Measurements from ENCODE around the gene SLC9A2. TPM values are rescaled to one million over a fixed set of nuclear protein-coding genes. Genes with fewer than 3 reads are reported as not detected.

The SLC9A2 gene
- total RNA-seq, 3 donors from 2014 or later (not counting 1 experiment from before 2014, with no cell fraction given): not detected

- no peak overlapping the region for H3K27ac Mint-ChIP-seq
- peaks cover 18 to 21% of the 10 kb centered on the region in 2 donors for H3K27me3 Mint-ChIP-seq (ENCODE audit: low read depth in 2 of 2)
- DNase-seq (no peak), ATAC-seq (no peak)
- H3K36me3 ChIP-seq (ENCODE audit: control insufficient read depth, insufficient read depth, low read length): no peaks in the 10 kb centered on the region
- no peak overlapping the region for H3K27ac ChIP-seq (ENCODE audit: low read length)
- intact Hi-C loops (cut with micrococcal nuclease): no loop called here
- no peaks in the 10 kb centered on the region for H3K27me3 ChIP-seq (ENCODE audit: control insufficient read depth, insufficient read depth, low read length)
- no peaks in the 10 kb centered on the region for H3K4me1 ChIP-seq (ENCODE audit: control insufficient read depth, insufficient read depth, low read length)
- no peak overlapping the region for H3K4me3 Mint-ChIP-seq
- H3K9me3 ChIP-seq (ENCODE audit: control insufficient read depth, insufficient read depth, low read length): no peaks in the 10 kb centered on the region
- no peak for TF ChIP-seq CTCF (IDR thresholded peaks at IDR 0.05)
- no peaks in the 10 kb centered on the region for H3K36me3 Mint-ChIP-seq
- no peak overlapping the region for H3K4me3 ChIP-seq (ENCODE audit: low read length)
- no peaks in the 10 kb centered on the region for H3K4me1 Mint-ChIP-seq
- no peaks in the 10 kb centered on the region for H3K9me3 Mint-ChIP-seq
- WGBS (ENCODE audit: insufficient coverage): 82% methylated on average over 5 of the region's 5 CpGs
Observed at GRCh38 chr2:102636283-102636907, 17.0 kb downstream of the SLC9A2 start.

DNA sequence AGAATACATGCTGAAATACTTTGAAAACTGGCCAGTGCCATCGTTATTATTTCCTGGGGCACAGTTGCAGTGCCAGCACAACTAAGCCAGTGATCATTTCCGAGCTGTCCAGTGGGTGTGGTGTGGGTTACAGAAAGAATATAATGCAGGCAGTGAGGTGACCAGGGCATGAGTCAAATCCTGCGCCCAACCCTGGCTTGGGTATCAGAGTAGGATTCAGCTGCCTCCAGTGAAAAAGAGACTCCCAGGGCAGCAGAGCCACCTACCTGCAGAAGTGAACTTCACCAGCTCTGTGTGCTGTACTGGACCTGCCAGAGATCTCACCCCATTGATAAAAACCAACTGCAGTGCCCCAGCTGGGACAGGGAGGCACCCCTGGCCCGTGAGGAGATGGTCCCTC is 18.0 kb downstream of the SLC9A2 start:
- Mint-ChIP-seq H3K27me3 (ENCODE audit: low read depth in 2 of 2) (peaks cover 18 to 19% of the 10 kb centered on the region in 2 donors), H3K4me1 (no peaks in the 10 kb centered on the region), H3K9me3 (no peaks in the 10 kb centered on the region), H3K36me3 (no peaks in the 10 kb centered on the region), H3K4me3 (no peak overlapping the region), H3K27ac (no peak overlapping the region)
- no peak for TF ChIP-seq CTCF (IDR thresholded peaks at IDR 0.05)
- Histone ChIP-seq H3K4me1 (ENCODE audit: control insufficient read depth, insufficient read depth, low read length) (no peaks in the 10 kb centered on the region), H3K27ac (ENCODE audit: low read length) (no peak overlapping the region), H3K27me3 (ENCODE audit: control insufficient read depth, insufficient read depth, low read length) (no peaks in the 10 kb centered on the region), H3K4me3 (ENCODE audit: low read length) (no peak overlapping the region), H3K36me3 (ENCODE audit: control insufficient read depth, insufficient read depth, low read length) (no peaks in the 10 kb centered on the region), H3K9me3 (ENCODE audit: control insufficient read depth, insufficient read depth, low read length) (no peaks in the 10 kb centered on the region)
- intact Hi-C loops (cut with micrococcal nuclease): no loop called here
- no peak for ATAC-seq
- WGBS (ENCODE audit: insufficient coverage): 78% methylated on average over 4 of the region's 4 CpGs
- no peak for DNase-seq

DNA sequence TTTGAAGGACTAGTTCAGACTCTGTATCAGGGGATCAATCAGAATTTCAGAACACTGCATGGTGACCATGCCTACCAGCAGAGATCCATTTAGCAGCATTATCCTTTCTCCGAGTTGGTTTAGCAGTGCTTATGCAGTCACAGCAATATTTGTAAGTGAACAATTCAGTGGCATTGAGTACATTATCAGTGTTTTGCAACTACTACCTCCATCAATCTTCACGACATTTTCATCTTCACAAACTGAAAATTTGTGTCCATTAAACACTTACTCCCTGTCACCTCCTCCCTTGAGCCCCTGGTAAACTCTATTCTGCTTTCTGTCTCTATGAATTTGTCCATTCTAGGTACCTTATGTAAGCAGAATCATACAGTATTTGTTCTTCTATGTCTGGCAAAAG is 20.1 kb downstream of the SLC9A2 start:
- intact Hi-C loops (cut with micrococcal nuclease): no loop called here
- ATAC-seq (no peak), DNase-seq (no peak)
- H3K9me3 Mint-ChIP-seq: no peaks in the 10 kb centered on the region
- WGBS (ENCODE audit: insufficient coverage): 83% methylated on average over 2 of the region's 2 CpGs
- Histone ChIP-seq H3K9me3 (ENCODE audit: control insufficient read depth, insufficient read depth, low read length) (no peaks in the 10 kb centered on the region), H3K27me3 (ENCODE audit: control insufficient read depth, insufficient read depth, low read length) (peaks cover 6% of the 10 kb centered on the region), H3K36me3 (ENCODE audit: control insufficient read depth, insufficient read depth, low read length) (no peaks in the 10 kb centered on the region), H3K27ac (ENCODE audit: low read length) (no peak overlapping the region), H3K4me3 (ENCODE audit: low read length) (no peak overlapping the region), H3K4me1 (ENCODE audit: control insufficient read depth, insufficient read depth, low read length) (no peaks in the 10 kb centered on the region)
- peaks cover 29 to 33% of the 10 kb centered on the region in 2 donors for H3K27me3 Mint-ChIP-seq (ENCODE audit: low read depth in 2 of 2)
- H3K4me3 Mint-ChIP-seq: no peak overlapping the region
- H3K4me1 Mint-ChIP-seq: no peaks in the 10 kb centered on the region
- H3K36me3 Mint-ChIP-seq: no peaks in the 10 kb centered on the region
- H3K27ac Mint-ChIP-seq: no peak overlapping the region
- no peak for TF ChIP-seq CTCF (IDR thresholded peaks at IDR 0.05)

GRCh38 chr2:102652126-102652525 is 32.8 kb downstream of the SLC9A2 start:
- no peak overlapping the region for H3K27ac Mint-ChIP-seq
- no peak overlapping the region for H3K4me3 ChIP-seq (ENCODE audit: low read length)
- no peak overlapping the region for H3K27ac ChIP-seq (ENCODE audit: low read length)
- H3K27me3 Mint-ChIP-seq (ENCODE audit: low read depth in 2 of 2): peaks cover 17 to 45% of the 10 kb centered on the region in 2 donors
- no peaks in the 10 kb centered on the region for H3K27me3 ChIP-seq (ENCODE audit: control insufficient read depth, insufficient read depth, low read length)
- no peak for ATAC-seq
- H3K4me1 ChIP-seq (ENCODE audit: control insufficient read depth, insufficient read depth, low read length): no peaks in the 10 kb centered on the region
- H3K36me3 Mint-ChIP-seq: no peaks in the 10 kb centered on the region
- TF ChIP-seq CTCF (IDR thresholded peaks at IDR 0.05): no peak
- peaks cover 9 to 16% of the 10 kb centered on the region in 2 donors for H3K4me1 Mint-ChIP-seq
- WGBS (ENCODE audit: insufficient coverage): 49% methylated on average over 2 of the region's 2 CpGs
- intact Hi-C loops (cut with micrococcal nuclease): no loop called here
- DNase-seq: no peak
- no peaks in the 10 kb centered on the region for H3K36me3 ChIP-seq (ENCODE audit: control insufficient read depth, insufficient read depth, low read length)
- no peaks in the 10 kb centered on the region for H3K9me3 Mint-ChIP-seq
- no peaks in the 10 kb centered on the region for H3K9me3 ChIP-seq (ENCODE audit: control insufficient read depth, insufficient read depth, low read length)
- H3K4me3 Mint-ChIP-seq: no peak overlapping the region

Data from natural killer cell (primary cell).